Activated T-cell treated with anti-CD3 and anti-CD28 coated beads, Interleukin-2, amount 50 U/mL, for 4 hours (primary cell): Measurements from ENCODE around the gene NACA. TPM values are rescaled to one million over a fixed set of nuclear protein-coding genes. Genes with fewer than 3 reads are reported as not detected.
"Not testable (repeated sequence)": the region's sequence is repeated elsewhere in the genome, so short reads cannot be mapped to it uniquely, and the experiment has no call there.

Experiments
- ATAC-seq, 2 donors: fragments of 200-7000 bp; cut with Tn5 transposase; one replicate each; pipeline ENCODE4 v1.10.0; 2021
- DNase-seq: peaks from one replicate; pipeline ENCODE4 v3.0.0-alpha.2; 2020
- H3K27me3 Mint-ChIP-seq: one replicate; pipeline ENCODE4 v1.8.0; 2021; ENCODE audit warnings: low read depth, mixed read lengths
- H3K36me3 Mint-ChIP-seq: one replicate; pipeline ENCODE4 v1.8.0; 2022; ENCODE audit warnings: mixed read lengths; ENCODE audit not compliant: insufficient read depth
- H3K4me1 Mint-ChIP-seq: one replicate; pipeline ENCODE4 v1.8.0; 2021; ENCODE audit warnings: low read depth, mixed read lengths
- H3K4me3 Mint-ChIP-seq: one replicate; pipeline ENCODE4 v1.8.0; 2021; ENCODE audit warnings: mild to moderate bottlenecking, moderate library complexity, mixed read lengths
- H3K9me3 Mint-ChIP-seq: one replicate; pipeline ENCODE4 v1.8.0; 2021; ENCODE audit warnings: mixed read lengths
- total RNA-seq, 3 donors: library from RNA; stranded (reverse); gene quantifications; one replicate each; pipeline ENCODE4 v1.2.1, GENCODE V29; 2021

NACA gene
- total RNA-seq, 3 donors from 2014 or later: 1,078 to 1,189 (median 1,154) TPM

DNA sequence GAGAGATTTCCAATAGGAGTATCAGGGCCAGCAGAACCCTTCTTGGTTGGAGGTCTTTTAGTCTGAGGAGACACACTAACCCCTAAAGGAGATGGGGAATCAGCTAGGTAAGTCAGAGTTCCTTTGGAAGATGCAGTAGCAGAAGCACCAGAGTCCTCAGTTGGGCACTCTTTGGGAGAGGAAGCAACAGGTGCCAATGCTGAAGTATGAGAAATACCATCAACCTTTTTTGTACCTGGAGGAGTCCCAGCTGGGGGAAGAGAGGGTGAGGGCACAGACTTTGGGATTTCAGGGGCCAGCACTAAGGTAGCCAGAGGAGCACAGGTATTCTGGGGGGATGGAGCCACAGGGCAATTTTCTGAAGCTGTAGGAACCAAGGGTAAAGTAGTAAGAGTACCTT, 6.0 kb downstream of the NACA start:
- H3K9me3 Mint-ChIP-seq: no peaks in the 10 kb centered on the region
- no peak for ATAC-seq
- H3K4me3 Mint-ChIP-seq: peak overlapping the region; percentile 33
- H3K36me3 Mint-ChIP-seq: peaks cover 66% of the 10 kb centered on the region
- no peaks in the 10 kb centered on the region for H3K27me3 Mint-ChIP-seq
- DNase-seq: no peak
- H3K4me1 Mint-ChIP-seq: peaks cover 71% of the 10 kb centered on the region

DNA sequence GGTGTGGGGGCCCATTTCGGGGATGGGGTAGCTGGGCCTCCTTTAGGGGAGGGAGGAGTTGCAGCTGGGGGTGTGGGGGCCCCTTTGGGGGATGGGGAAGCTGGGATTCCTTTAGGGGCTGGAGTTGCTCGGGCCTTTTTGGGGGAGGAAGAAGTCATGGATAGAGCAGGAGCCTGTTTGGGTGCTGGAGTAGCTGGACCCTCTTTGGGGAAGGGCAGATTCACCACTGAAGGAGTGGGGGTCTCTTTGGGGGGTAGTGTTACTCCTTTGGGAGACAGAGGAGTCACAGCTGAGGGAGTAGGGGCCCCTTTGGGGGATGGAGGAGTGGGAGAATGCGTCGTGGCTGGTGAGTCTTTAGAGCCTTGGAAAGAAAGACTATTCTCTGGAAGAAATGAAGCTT, 6.5 kb downstream of the NACA start:
- peaks cover 65% of the 10 kb centered on the region for H3K36me3 Mint-ChIP-seq
- DNase-seq (no peak), ATAC-seq (no peak)
- no peak overlapping the region for H3K4me3 Mint-ChIP-seq
- no peaks in the 10 kb centered on the region for H3K9me3 Mint-ChIP-seq
- peaks cover 71% of the 10 kb centered on the region for H3K4me1 Mint-ChIP-seq
- no peaks in the 10 kb centered on the region for H3K27me3 Mint-ChIP-seq

DNA sequence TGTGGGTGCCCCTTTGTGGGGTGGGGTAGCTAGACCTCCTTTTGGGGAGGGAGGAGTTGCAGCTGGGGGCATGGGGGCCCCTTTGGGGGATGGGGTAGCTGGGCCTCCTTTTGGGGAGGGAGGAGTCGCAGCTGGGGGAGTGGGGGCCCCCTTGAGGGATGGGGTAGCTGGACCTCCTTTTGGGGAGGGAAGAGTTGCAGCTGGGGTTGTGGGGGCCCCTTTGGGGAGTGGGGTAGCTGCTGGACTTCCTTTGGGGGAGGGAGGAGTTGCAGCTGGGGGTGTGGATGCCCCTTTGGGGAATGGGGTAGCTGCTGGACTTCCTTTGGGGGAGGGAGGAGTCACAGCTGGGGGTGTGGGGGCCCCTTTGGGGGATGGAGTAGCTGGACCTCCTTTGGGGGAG, 7.0 kb downstream of the NACA start:
- ATAC-seq (no peak), DNase-seq (no peak)
- Mint-ChIP-seq H3K27me3 (no peaks in the 10 kb centered on the region), H3K36me3 (peaks cover 66% of the 10 kb centered on the region), H3K9me3 (no peaks in the 10 kb centered on the region), H3K4me1 (peaks cover 68% of the 10 kb centered on the region), H3K4me3 (no peak overlapping the region)

DNA sequence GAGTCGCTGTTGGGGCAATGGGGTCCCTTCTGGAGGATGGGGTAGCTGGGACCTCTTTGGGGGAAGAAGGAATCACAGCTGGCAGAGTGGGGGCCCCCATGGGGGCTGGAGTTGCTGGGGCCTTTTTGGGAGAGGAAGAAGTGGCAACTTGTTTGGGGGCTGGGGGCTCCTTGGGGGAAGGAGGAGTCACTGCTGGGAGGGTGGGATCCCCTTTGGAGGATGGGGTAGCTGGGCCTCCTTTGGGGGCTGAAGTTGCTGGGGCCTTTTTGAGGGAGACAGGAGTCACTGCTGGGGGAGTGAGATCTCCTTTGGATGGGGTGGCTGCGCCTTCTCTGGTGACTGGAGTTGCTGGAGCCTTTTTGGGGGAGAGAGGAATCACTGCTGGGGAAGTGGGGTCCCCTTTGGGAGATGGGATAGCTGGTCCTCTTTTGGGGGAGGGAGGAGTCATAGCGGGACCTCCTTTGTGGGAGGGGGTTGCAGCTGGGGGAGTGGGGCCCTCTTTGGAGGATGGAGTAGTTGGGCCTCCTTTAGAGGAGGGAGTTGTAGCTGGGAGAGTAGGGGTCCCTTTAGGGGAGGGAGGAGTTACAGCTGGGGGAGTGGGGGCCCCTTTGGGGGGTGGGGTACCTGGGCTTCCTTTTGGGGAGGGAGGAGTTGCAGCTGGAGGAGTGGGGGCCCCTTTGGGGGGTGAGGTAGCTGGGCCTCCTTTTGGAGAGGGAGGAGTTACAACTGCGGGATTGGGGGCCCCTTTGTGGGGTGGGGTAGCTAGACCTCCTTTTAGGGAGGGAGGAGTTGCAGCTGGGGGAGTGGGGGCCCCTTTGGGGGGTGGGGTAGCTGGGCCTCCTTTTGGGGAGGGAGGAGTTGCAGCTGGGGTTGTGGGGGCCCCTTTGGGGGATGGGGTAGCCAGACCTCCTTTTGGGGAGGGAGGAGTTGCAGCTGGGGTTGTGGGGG, 7.9 kb downstream of the NACA start:
- Mint-ChIP-seq H3K4me3 (no peak overlapping the region), H3K36me3 (peaks cover 66% of the 10 kb centered on the region), H3K27me3 (no peaks in the 10 kb centered on the region), H3K4me1 (peaks cover 59% of the 10 kb centered on the region), H3K9me3 (no peaks in the 10 kb centered on the region)
- DNase-seq (no peak), ATAC-seq (no peak)

DNA sequence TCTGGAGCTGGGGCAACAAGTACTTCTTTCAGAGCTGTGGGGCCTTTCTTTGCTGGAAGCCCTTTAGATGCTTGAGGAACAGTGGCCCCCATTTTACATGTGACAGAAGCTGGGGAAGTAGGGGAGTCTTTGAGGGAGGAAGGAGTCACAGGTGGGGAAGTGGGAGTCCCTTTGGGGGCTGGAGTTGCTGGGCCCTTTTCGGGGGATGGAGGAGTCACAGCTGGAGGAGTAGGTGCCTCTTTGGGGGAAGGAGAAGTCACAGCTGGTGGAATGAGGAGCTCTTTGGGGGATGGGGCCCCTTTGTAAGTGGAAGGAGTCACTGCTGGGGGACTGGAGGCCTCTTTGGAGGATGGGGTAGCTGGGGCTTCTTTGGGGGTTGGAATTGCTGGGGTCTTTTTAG, 8.6 kb downstream of the NACA start:
- H3K9me3 Mint-ChIP-seq: no peaks in the 10 kb centered on the region
- H3K4me1 Mint-ChIP-seq: peaks cover 51% of the 10 kb centered on the region
- no peak for DNase-seq
- ATAC-seq: no peak
- H3K36me3 Mint-ChIP-seq: peaks cover 62% of the 10 kb centered on the region
- H3K4me3 Mint-ChIP-seq: no peak overlapping the region
- no peaks in the 10 kb centered on the region for H3K27me3 Mint-ChIP-seq

DNA sequence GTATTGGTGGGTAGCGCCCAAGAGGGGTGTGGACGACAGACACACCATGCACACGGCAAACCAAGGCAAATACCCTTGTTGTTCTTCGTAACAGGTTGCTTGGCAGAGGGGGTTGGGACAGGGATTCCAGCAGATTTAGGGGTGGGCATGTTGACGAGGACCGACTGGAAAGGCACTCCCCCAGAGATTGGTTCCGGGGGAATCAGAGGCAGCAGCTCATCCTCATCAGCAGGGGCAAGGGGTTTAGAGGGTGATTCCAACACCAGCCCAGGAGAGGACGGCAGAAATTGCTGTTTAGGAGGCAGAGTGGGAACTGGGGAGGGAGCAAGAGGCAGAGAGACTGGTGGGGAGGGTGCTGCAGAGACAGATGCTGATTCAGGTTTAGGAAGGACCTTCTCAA, 9.3 kb downstream of the NACA start:
- no peak for DNase-seq
- H3K4me3 Mint-ChIP-seq: no peak overlapping the region
- peaks cover 63% of the 10 kb centered on the region for H3K36me3 Mint-ChIP-seq
- H3K27me3 Mint-ChIP-seq: no peaks in the 10 kb centered on the region
- no peak for ATAC-seq
- peaks cover 45% of the 10 kb centered on the region for H3K4me1 Mint-ChIP-seq
- H3K9me3 Mint-ChIP-seq: no peaks in the 10 kb centered on the region

DNA sequence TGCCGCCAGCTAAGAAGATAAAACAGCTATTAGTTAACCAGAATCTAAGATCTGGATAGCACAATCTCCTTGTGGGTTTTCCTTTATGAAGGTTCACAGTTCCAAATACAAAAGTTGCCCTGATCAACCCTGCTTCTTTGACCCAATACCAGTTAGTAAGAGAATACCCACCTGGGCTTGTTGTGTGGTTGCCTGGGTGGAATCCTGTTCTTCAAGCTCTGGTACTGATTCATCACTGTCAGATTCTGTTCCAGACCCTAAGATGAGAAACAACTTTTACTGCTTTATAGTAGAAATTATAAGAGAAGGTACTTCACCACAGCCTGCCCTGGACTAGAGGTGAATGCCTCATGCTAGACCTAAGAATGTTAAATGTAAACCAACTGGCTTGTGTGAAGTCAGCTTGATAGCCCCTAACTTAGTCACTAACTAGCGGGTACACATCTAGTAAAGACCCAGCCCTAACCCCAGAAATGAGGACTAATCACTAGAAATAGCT, 10.6 kb downstream of the NACA start:
- peaks cover 31% of the 10 kb centered on the region for H3K4me1 Mint-ChIP-seq
- H3K36me3 Mint-ChIP-seq: peaks cover 50% of the 10 kb centered on the region
- DNase-seq (no peak), ATAC-seq (no peak)
- no peaks in the 10 kb centered on the region for H3K27me3 Mint-ChIP-seq
- no peak overlapping the region for H3K4me3 Mint-ChIP-seq
- H3K9me3 Mint-ChIP-seq: no peaks in the 10 kb centered on the region

DNA sequence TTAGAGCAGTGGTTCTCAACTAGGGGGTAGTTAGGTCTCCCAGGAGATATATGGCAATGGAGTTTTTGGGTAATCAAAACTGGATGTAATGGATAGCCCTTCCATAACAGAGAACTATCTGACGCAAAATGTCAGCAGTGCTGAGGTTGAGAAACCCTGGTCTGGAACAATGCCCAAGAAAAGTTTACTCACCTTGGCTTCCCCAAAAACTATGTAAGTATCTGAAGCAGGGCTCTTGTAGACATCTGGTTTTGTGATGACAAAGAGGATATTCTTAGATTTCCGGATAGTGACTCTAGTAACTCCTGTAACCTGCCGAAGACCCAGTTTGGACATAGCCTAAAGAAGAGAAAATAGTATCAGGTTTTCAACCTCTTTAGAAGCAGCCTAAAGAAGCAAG, 11.8 kb downstream of the NACA start:
- Mint-ChIP-seq H3K27me3 (no peaks in the 10 kb centered on the region), H3K4me1 (peaks cover 22% of the 10 kb centered on the region), H3K9me3 (no peaks in the 10 kb centered on the region), H3K4me3 (no peak overlapping the region), H3K36me3 (peaks cover 44% of the 10 kb centered on the region)
- ATAC-seq: no peak
- DNase-seq: no peak

DNA sequence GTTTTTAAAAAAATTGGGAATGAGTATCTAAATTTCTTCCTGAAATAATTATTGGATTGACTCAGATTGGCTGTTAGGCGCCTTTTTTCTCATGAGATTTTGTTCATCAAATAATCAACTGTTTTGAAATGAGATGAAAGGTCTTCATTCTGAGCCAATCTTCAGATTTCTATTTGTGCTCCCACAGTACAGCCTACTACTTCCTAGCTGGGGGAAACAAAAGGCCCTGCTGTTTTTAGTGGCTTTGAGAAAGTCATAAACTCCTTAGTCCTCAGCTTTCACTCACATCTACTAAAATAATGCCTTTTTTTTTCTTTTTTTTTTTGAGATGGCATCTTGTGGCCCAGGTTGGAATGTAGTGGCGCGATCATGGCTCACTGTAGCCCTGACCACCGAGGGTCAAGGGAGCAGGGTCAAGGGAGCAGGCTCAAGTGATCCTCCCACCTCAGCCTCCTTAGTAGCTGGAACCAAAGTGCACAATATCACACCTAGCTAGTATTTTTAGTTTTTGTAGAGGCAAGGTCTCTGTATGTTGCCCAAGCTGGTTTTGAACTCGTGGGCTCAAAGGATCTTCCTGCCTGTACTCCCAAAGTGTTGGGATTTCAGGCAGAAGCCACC, 15.2 kb downstream of the NACA start:
- no peaks in the 10 kb centered on the region for H3K9me3 Mint-ChIP-seq
- H3K4me1 Mint-ChIP-seq: peaks cover 1% of the 10 kb centered on the region
- H3K27me3 Mint-ChIP-seq: no peaks in the 10 kb centered on the region
- DNase-seq: no peak
- peaks cover 28% of the 10 kb centered on the region for H3K36me3 Mint-ChIP-seq
- peak in 1 of 2 donors; percentile 13 for ATAC-seq
- H3K4me3 Mint-ChIP-seq: no peak overlapping the region

DNA sequence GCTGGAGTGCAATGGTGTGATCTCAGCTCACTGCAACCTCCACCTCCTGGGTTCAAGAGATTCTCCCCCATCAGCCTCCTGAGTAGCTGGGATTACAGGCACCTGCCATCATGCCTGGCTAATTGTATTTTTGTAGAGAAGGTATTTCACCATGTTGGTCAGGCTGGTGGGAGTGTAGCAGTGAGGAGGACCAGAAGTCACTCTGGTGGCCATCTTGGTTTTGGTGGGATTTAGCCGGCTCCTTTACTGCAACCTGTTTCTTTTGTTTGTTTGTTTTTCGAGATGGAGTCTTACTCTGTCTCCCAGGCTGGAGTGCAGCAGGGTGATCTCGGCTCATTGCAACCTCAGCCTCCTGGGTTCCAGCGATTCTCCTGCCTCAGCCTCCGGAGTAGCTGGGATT, 20.6 kb downstream of the NACA start:
- not testable (repeated sequence) for H3K4me1 Mint-ChIP-seq, ATAC-seq, H3K4me3 Mint-ChIP-seq, H3K9me3 Mint-ChIP-seq, H3K36me3 Mint-ChIP-seq, DNase-seq, H3K27me3 Mint-ChIP-seq

DNA sequence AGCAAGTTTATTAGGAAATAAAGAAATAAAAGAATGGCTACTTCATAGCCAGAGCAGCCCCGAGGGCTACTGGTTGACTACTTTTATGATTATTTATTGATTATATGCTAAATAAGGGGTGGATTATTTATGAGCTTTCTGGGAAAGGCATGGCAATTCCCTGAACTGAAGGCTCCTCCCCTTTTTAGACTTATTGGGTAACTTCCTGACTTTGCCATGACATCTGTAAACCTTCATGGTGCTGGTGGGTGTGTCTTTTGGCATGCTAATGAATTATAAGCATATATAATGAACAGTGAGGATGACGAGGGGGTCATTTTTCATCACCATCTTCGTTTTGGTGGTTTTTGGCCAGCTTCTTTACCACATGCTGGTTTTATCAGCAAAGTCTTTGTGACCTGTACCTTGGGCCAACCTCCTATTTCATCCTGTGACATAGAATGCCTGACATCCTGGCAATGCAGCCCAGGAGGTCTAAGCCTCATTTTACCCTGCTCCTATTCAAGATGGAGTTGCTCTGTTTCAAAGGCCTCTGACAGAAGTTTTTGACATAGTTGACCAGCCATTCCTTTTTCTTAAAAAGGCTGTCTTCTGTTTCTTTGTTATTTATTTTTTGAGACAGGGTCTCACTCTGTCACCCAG, 26.0 kb downstream of the NACA start:
- ATAC-seq (no peak), DNase-seq (no peak)
- Mint-ChIP-seq H3K9me3 (no peaks in the 10 kb centered on the region), H3K27me3 (no peaks in the 10 kb centered on the region), H3K4me1 (peaks cover 2% of the 10 kb centered on the region), H3K36me3 (no peaks in the 10 kb centered on the region), H3K4me3 (no peak overlapping the region)

DNA sequence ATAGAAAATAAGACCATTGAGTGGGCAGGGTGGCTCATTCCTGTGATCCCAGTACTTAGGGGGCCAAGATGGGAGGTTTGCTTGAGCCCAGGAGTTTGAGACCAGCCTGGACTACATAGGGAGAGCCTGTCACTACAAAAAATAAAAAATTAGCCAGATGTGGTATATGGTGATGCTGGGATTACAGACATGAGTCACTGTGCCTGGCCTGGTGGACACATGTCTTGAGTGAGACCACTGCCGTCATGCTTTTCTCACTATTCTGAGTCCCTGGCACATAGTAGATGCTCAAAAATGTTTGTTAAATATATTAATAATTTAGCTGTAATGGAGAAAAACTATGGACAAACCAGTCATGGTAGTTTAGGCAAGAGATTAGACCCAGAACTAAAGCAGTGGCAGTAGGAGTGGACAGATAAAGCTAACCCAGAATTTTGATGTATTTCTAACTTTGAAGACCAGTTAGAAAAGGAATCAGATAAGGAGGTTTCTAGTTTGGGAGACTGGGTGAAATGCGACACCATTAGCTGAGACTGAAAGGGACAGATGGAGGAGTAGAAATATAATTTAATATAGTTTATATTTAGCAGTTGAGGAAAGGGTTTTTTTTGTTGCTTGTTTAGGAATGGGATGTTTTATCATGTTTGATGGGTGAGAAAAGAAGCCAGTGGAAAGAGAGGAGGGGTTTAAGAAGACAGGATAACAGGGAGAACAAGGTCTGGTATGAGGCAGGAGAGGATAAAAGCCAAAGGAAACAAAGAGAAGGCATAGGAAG, 29.6 kb downstream of the NACA start:
- no peak for ATAC-seq
- Mint-ChIP-seq H3K9me3 (no peaks in the 10 kb centered on the region), H3K36me3 (no peaks in the 10 kb centered on the region), H3K4me3 (no peak overlapping the region), H3K27me3 (no peaks in the 10 kb centered on the region), H3K4me1 (no peaks in the 10 kb centered on the region)
- no peak for DNase-seq

DNA sequence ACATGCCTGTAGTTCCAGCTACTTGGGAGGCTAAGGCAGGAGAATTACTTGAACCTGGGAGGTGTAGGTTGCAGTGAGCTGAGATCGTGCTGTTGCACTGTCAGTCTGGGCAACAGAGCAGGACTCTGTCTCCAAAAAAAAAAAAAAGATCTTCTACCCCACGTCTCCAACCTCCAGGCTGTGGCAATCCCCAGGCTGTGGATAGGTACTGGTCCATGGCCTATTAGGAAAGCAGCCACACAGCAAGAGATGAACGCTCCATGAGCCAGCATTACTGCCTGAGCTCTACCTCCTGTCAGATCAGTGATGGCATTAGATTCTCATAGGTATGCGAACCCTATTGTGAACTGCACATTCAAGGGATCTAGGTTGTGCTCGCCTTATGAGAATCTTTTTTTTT, 30.9 kb downstream of the NACA start:
- Mint-ChIP-seq H3K9me3 (no peaks in the 10 kb centered on the region), H3K4me3 (no peak overlapping the region)

DNA sequence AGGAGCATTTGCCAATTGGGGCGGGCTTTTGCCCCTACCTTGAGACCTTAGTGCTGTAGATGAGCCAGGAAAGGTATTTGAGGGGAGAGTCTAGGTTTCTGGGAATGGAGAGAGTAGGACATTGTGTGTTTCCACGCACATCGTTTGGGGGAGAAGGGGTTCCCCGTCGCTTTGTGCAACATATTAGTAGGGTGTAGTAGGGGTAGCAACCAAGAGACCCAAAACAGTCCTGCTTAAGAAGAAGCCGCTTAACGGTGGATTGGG, 36.3 kb downstream of the NACA start:
- Mint-ChIP-seq H3K4me1 (peaks cover 26% of the 10 kb centered on the region), H3K27me3 (no peaks in the 10 kb centered on the region), H3K4me3 (peak overlapping the region; percentile 100), H3K36me3 (peaks cover 23% of the 10 kb centered on the region), H3K9me3 (no peaks in the 10 kb centered on the region)
- DNase-seq (no peak), ATAC-seq (no peak)

More for the DNA sequence above, 30.9 kb downstream of the NACA start:
- H3K27me3 Mint-ChIP-seq: no peaks in the 10 kb centered on the region
- peaks cover 2% of the 10 kb centered on the region for H3K4me1 Mint-ChIP-seq
- ATAC-seq (no peak), DNase-seq (no peak)
- no peaks in the 10 kb centered on the region for H3K36me3 Mint-ChIP-seq
